K562 (cell line): ENCODE data around the gene OSCP1. TPM values are rescaled to one million over a fixed set of nuclear protein-coding genes. Genes with fewer than 3 reads are reported as not detected.

Source experiments
- ARNT ChIP-seq, 2 experiments: fragments of 450-650 bp; IDR thresholded peaks; 2 replicates each; pipeline ENCODE4 v1.6.1; 2016; ENCODE audit warnings: mild to moderate bottlenecking in 1 of 2
- E2F3 ChIP-seq: fragments of 250-450 bp; sonication (Bioruptor Pico); IDR thresholded peaks from 2 replicates; pipeline ENCODE4 v1.4.0; 2020; ENCODE audit warnings: mild to moderate bottlenecking
- ETV1 ChIP-seq: fragments of 450-650 bp; conservative IDR thresholded peaks from 2 replicates; pipeline ENCODE4 v1.6.1; 2016; ENCODE audit warnings: missing genetic modification characterization, control low read depth, low read depth, missing compliant biosample characterization
- HLTF ChIP-seq: fragments of 450-650 bp; IDR thresholded peaks from 2 replicates; pipeline ENCODE4 v1.6.1; 2016
- KLF1 ChIP-seq: fragments of 450-650 bp; IDR thresholded peaks from 2 replicates; pipeline ENCODE4 v1.6.1; 2016; ENCODE audit warnings: missing genetic modification characterization, missing compliant biosample characterization
- KLF13 ChIP-seq: fragments of 450-650 bp; IDR thresholded peaks from 2 replicates; pipeline ENCODE4 v1.6.1; 2016; ENCODE audit warnings: missing genetic modification characterization, low read depth, mild to moderate bottlenecking, missing compliant biosample characterization, moderate library complexity, borderline replicate concordance
- MCM2 ChIP-seq: fragments of 450-650 bp; IDR thresholded peaks from 2 replicates; pipeline ENCODE4 v1.6.1; 2017; ENCODE audit warnings: low read depth, mild to moderate bottlenecking
- NCOR1 ChIP-seq: fragments of 450-650 bp; IDR thresholded peaks from 2 replicates; pipeline ENCODE4 v1.6.1; 2016; ENCODE audit warnings: mild to moderate bottlenecking, moderate library complexity
- NR4A1 ChIP-seq, 2 experiments: fragments of 250-450 bp in 1 of 2; fragments of 450-650 bp in 1 of 2; sonication (Bioruptor Pico) in 1 of 2; IDR thresholded peaks; 2 replicates each; pipeline versions ENCODE4 v1.4.0 to v1.6.1; 2016 to 2020; ENCODE audit warnings: mild to moderate bottlenecking in 2 of 2, missing compliant biosample characterization in 1 of 2, missing genetic modification characterization in 1 of 2, moderate library complexity in 1 of 2
- POLR2AphosphoS5 ChIP-seq: IDR thresholded peaks from 2 replicates; pipeline ENCODE4 v1.6.1; 2011; ENCODE audit warnings: mild to moderate bottlenecking, low read depth, low read length, moderate library complexity; ENCODE audit not compliant: control insufficient read depth, insufficient read depth
- RFX5 ChIP-seq: IDR thresholded peaks from 2 replicates; pipeline ENCODE4 v1.6.1; 2011; ENCODE audit warnings: low read depth, mild to moderate bottlenecking, improper control_type of control experiment, low read length
- SRSF1 ChIP-seq: fragments of 200-400 bp; formaldehyde crosslinking; IDR thresholded peaks from 2 replicates; pipeline ENCODE4 v1.6.1; 2017; ENCODE audit warnings: mild to moderate bottlenecking, low read depth, low read length, moderate library complexity
- TCFL5 ChIP-seq: fragments of 250-450 bp; sonication (Bioruptor Pico); conservative IDR thresholded peaks from 2 replicates; pipeline ENCODE4 v1.6.1; 2021; ENCODE audit warnings: mild to moderate bottlenecking, moderate library complexity, matching md5 sums
- U2AF1 ChIP-seq: fragments of 200-400 bp; formaldehyde crosslinking; optimal IDR thresholded peaks from 2 replicates; pipeline ENCODE3; 2017; ENCODE audit warnings: mild to moderate bottlenecking, low read depth, low read length, moderate library complexity
- YY1 ChIP-seq, 3 experiments: IDR thresholded peaks; 2 replicates each; pipeline ENCODE4 v1.6.1; 2011; ENCODE audit warnings: low read length in 2 of 3, mild to moderate bottlenecking in 2 of 3, moderate library complexity in 2 of 3, borderline replicate concordance in 1 of 3, control low read depth in 1 of 3, low read depth in 1 of 3; ENCODE audit not compliant: insufficient read depth in 3 of 3, insufficient replicate concordance in 2 of 3, control insufficient read depth in 1 of 3, insufficient read length in 1 of 3; ENCODE audit errors: extremely low read depth in 1 of 3
- ZNF354B ChIP-seq: fragments of 250-450 bp; sonication (Bioruptor Pico); IDR thresholded peaks from 2 replicates; pipeline ENCODE4 v1.4.0; 2020
- ZSCAN29 ChIP-seq: fragments of 450-650 bp; IDR thresholded peaks from 2 replicates; pipeline ENCODE4 v1.6.1; 2017
- polyA plus RNA-seq, 8 experiments: library from polyadenylated mRNA; depleted of rRNA in 4 of 8; stranded (reverse) in 5 of 8; unstranded in 3 of 8; fragments of >200 nt; fragmentation: Nextera tagmentation in 2 of 8; fragmentation: Illumina TruSeq in 1 of 8; extraction: Ambion mirVana in 2 of 8; extraction: Trizol in 1 of 8; gene quantifications; 2 replicates each; pipeline versions ENCODE4 v1.2.1 to v1.2.3, GENCODE V29; 2011 to 2014; ENCODE audit warnings: inconsistent platforms in 1 of 8, missing spikeins in 1 of 8
- total RNA-seq, 7 experiments: library from RNA; depleted of rRNA in 6 of 7; stranded (reverse); fragments of >200 nt in 6 of 7; fragmentation: Illumina TruSeq in 2 of 7; extraction: Trizol in 2 of 7; gene quantifications; 2 replicates each; pipeline versions ENCODE4 v1.2.1 to v1.2.3, GENCODE V29; 2011 to 2021; ENCODE audit warnings: low replicate concordance in 1 of 7
- TF ChIP-seq, protein P1 (sequence below): fragments of 250-450 bp; sonication (Bioruptor Pico); IDR thresholded peaks from 2 replicates; pipeline ENCODE4 v1.4.0; 2020; ENCODE audit warnings: mild to moderate bottlenecking, moderate library complexity, borderline replicate concordance
- TF ChIP-seq, protein P2 (sequence below): fragments of 450-650 bp; formaldehyde crosslinking; IDR thresholded peaks from 2 replicates; pipeline ENCODE4 v1.4.0; 2020; ENCODE audit warnings: mild to moderate bottlenecking
- TF ChIP-seq, protein P3 (sequence below): fragments of 250-450 bp; sonication (Bioruptor Pico); IDR thresholded peaks from 2 replicates; pipeline ENCODE4 v1.8.0; 2021; ENCODE audit warnings: mild to moderate bottlenecking, moderate library complexity

The OSCP1 gene
- total and polyA plus RNA-seq, 9 of the 15 experiments (the other 6 are each of a cell fraction or from before 2014, with no cell fraction given), result 0.15 to 0.40 (median 0.33) TPM; not detected in 5

DNA sequence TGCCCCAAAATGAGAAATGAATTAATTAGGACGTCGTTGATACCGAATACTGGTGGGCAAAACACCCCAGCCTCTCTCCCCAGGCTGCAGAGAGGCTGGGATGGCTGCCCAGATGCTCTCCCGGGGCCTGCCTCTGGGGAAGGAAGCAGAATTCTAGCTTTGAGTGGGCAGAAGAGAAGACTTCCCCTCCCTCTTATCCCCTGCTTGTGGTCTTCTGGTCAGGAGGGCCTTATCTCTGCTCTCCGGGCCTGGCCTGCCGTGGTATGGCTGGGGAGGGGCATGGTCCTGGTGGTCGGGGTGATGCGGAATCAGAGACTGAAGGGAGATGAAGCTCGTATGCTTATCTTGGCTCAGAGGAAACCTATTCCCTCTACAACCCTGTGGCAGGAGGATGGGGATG is 42.2 kb upstream of the OSCP1 start (continued):
- TF ChIP-seq, protein P1, sequence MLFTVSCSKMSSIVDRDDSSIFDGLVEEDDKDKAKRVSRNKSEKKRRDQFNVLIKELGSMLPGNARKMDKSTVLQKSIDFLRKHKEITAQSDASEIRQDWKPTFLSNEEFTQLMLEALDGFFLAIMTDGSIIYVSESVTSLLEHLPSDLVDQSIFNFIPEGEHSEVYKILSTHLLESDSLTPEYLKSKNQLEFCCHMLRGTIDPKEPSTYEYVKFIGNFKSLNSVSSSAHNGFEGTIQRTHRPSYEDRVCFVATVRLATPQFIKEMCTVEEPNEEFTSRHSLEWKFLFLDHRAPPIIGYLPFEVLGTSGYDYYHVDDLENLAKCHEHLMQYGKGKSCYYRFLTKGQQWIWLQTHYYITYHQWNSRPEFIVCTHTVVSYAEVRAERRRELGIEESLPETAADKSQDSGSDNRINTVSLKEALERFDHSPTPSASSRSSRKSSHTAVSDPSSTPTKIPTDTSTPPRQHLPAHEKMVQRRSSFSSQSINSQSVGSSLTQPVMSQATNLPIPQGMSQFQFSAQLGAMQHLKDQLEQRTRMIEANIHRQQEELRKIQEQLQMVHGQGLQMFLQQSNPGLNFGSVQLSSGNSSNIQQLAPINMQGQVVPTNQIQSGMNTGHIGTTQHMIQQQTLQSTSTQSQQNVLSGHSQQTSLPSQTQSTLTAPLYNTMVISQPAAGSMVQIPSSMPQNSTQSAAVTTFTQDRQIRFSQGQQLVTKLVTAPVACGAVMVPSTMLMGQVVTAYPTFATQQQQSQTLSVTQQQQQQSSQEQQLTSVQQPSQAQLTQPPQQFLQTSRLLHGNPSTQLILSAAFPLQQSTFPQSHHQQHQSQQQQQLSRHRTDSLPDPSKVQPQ (CRISPR knock-in tag), result no peak
- no peak for TF ChIP-seq E2F3
- TF ChIP-seq POLR2AphosphoS5, result peak; percentile 88
- no peak for TF ChIP-seq MCM2
- TF ChIP-seq ETV1 (tag), result no peak
- no peak for TF ChIP-seq KLF13 (tag)
- TF ChIP-seq SRSF1, result no peak
- no peak for TF ChIP-seq ZSCAN29
- TF ChIP-seq, protein P2, sequence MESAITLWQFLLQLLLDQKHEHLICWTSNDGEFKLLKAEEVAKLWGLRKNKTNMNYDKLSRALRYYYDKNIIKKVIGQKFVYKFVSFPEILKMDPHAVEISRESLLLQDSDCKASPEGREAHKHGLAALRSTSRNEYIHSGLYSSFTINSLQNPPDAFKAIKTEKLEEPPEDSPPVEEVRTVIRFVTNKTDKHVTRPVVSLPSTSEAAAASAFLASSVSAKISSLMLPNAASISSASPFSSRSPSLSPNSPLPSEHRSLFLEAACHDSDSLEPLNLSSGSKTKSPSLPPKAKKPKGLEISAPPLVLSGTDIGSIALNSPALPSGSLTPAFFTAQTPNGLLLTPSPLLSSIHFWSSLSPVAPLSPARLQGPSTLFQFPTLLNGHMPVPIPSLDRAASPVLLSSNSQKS, result no peak
- TF ChIP-seq ARNT (IDR thresholded peaks at IDR 0.05), result no peak; a peak in 1 of 4 replicates
- peak; percentile 91 for TF ChIP-seq NCOR1
- no peak for TF ChIP-seq KLF1 (tag)
- TF ChIP-seq ZNF354B (CRISPR knock-in tag), result no peak
- TF ChIP-seq U2AF1, result no peak
- TF ChIP-seq HLTF, result no peak
- no peak for TF ChIP-seq RFX5
- TF ChIP-seq, protein P3, sequence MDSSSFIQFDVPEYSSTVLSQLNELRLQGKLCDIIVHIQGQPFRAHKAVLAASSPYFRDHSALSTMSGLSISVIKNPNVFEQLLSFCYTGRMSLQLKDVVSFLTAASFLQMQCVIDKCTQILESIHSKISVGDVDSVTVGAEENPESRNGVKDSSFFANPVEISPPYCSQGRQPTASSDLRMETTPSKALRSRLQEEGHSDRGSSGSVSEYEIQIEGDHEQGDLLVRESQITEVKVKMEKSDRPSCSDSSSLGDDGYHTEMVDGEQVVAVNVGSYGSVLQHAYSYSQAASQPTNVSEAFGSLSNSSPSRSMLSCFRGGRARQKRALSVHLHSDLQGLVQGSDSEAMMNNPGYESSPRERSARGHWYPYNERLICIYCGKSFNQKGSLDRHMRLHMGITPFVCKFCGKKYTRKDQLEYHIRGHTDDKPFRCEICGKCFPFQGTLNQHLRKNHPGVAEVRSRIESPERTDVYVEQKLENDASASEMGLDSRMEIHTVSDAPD (CRISPR knock-in tag), result no peak
- no peak for TF ChIP-seq NR4A1 (CRISPR knock-in tag; IDR thresholded peaks at IDR 0.05)
- TF ChIP-seq NR4A1 (tag; IDR thresholded peaks at IDR 0.05), result no peak
- no peak for TF ChIP-seq TCFL5 (CRISPR knock-in tag)
- no peak for TF ChIP-seq YY1 (IDR thresholded peaks at IDR 0.05; ENCODE audit: borderline replicate concordance in 1 of 3, control insufficient read depth in 1 of 3, extremely low read depth in 1 of 3, insufficient read depth in 3 of 3, insufficient read length in 1 of 3, insufficient replicate concordance in 2 of 3, low read depth in 1 of 3, low read length in 2 of 3)
